Suppressor macrophage treated with lipopolysaccharide for 4 hours (primary cell): ENCODE data around the gene SLIT3.

Experiments used
- DNase-seq: peaks from one replicate; pipeline ENCODE4 v3.0.0-alpha.2; 2020

Gene SLIT3

GRCh38 chr5:168844016-168844921 lies 456.7 kb downstream of the SLIT3 start:
- no peak for DNase-seq

- peak; percentile 9 for DNase-seq
Observed at GRCh38 chr5:168843277-168844015, 457.5 kb downstream of the SLIT3 start.

DNA sequence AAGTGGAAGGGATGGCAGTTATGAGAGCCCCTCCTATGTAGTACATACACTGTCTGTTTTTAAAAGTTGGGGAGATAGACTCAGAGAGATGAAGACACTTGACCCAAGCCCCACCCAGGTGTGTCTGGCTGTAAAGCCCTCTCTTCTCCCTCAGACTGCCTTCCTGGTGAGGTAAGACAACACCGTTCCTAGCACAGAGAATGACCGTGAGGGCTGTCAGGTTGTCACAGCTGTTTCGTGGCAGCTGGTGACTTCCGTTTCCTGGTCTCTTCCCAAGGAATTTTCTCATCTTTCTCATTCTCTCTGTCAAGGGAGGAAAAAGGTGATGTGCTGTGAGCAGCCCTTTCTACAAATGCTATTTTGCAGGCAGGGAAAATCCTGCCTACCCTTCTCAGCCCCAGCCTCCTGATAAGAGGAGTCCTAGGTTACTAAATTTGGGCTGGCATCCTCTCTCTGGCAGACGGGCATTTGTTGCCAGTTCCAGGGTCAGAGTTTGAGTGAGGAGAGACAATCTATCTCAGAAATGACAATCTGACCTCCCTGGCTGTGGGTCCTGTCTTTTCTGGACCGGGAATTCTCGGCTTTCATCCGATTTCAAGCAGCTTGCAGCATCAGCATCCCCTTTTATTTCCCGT lies 458.3 kb downstream of the SLIT3 start:
- DNase-seq: no peak

DNA sequence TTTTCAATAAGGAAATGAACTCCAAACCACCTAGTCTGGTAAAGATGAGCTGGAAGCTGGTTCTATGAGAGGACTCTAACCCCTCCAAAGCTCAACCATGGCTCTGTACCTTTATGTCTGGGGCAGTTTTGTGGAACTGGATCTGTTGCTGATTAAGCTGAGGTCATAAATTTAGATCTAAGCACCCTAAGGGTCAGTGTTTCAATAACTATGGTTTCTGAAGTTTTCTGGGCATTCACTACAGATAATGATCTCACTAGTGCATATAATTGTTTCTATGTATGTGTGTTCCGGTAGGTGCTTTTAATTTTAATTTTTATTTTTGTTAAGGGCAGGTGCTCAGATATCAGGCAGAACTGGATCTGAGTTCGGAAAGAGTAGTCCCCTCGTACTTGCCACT lies 463.1 kb downstream of the SLIT3 start:
- DNase-seq: no peak

- no peak for DNase-seq
Observed at GRCh38 chr5:168836603-168837231, 464.2 kb downstream of the SLIT3 start.

GRCh38 chr5:168833936-168834335 lies 467.0 kb downstream of the SLIT3 start:
- DNase-seq: no peak

GRCh38 chr5:168833383-168833782 lies 467.6 kb downstream of the SLIT3 start:
- DNase-seq: no peak

DNA sequence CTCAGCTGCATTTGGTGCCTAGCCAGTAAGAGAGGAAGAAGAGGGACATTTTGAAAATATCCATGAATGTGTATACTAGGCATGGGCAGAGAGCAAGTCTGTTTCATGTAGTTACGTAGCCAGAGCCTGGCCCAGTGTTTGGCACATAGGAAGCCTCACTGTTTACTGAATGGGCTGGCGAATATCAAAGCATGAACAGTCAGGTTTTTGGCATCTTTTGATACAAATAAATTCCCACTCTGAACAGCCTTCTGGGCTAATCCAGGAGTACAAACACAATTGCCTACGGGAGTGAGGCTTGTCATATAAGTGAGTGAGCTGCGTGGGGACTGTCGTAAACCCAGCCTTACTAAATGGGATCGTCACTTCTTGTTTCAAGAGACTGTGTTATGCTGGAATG lies 468.6 kb downstream of the SLIT3 start:
- DNase-seq: no peak

DNA sequence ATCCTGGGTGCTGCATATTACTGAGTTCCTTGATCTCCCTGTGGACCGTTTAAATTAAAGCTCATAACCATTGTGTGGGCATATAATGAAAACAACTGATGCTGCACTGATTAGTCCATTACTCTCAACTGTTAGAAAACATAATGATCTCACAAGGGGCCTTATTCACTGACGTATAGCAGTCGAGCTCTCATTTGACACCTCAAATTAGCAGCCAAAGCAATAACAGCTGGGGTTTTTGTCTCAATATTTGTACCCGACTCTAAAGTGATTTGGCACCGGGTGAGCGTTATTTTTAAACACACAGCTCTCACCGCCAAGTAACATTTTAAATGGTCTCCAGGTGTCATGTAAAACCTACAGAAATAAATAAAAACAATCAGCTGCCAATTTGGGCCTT lies 469.6 kb downstream of the SLIT3 start:
- no peak for DNase-seq

GRCh38 chr5:168830833-168831232 lies 470.1 kb downstream of the SLIT3 start:
- DNase-seq: no peak

- DNase-seq: no peak
Observed at GRCh38 chr5:168829922-168830417, 471.0 kb downstream of the SLIT3 start.

- no peak for DNase-seq
Observed at GRCh38 chr5:168829044-168829443, 471.9 kb downstream of the SLIT3 start.

DNA sequence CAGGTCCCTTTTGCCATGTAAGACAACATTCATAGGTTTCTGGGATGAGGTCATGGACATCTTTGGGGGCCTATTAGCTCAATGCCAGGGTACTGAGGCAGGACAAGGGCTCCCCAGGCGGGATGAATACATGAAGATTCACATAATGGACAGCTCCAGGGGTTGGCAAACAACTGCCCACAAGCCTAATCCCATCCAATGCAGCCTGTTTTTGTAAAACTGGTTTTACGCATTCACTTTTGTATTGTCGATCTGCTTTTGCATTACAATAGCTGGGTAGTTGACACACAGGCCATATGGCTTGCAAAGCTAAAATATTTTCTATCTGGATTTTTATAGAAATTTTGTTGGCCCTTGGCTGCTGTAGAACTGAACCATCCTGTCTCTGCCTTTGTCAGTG lies 473.3 kb downstream of the SLIT3 start:
- DNase-seq: no peak

DNA sequence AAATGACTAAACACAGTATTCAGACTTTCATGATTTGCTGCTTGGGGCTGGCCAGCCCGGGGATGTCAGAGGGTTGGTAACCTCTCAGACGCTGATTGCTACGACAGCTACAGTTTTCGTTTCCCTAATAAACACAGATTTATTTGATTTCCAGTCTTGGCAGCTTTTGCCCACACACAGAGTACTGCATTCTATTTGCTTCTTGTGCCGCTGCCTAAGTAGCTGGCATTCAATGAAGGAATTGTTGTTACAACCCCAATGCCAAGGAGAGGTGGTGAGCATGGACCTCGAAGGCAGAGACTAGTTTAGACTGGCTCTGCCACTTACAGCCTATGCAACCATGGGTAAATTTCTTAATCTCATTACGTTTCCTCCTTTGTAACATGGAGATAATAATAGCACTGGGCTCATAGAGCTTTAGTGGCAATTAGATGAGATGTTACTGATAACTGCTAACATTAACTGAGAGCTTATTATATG lies 474.7 kb downstream of the SLIT3 start:
- DNase-seq: no peak

GRCh38 chr5:168822745-168823281 lies 478.1 kb downstream of the SLIT3 start:
- DNase-seq: no peak

GRCh38 chr5:168822248-168822744 lies 478.6 kb downstream of the SLIT3 start:
- no peak for DNase-seq

- DNase-seq: no peak
Observed at GRCh38 chr5:168820874-168821273, 480.1 kb downstream of the SLIT3 start.

DNA sequence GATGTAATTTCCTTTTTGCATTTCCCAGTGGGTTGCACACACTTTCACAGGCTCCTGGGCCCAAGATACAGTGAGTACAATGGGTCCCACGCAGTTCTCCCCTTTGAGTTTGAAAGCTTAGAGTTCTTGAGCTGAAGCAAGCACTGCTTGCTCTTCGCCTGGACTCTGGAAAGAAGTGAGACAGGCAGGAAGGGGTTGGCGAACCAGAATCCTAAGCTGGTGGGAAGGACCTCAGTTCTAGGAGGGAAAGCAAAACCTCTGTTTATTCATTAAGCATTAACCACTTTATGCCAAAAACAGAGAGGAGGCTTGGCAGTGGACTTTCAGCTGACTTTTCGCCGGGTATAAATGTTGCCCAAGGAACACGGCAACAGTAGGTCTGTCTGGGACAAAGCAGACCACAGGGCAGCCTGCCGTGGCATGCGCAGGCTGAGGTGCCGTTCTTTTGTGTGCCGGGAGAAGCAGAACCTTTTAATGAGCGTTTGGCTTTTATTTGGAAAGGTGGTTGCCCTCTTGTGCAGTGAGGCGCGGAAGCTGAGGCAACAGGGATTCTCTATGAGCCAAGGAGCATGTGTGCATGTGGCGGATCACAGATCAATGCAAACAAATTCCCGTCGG lies 481.8 kb downstream of the SLIT3 start:
- DNase-seq: no peak

DNA sequence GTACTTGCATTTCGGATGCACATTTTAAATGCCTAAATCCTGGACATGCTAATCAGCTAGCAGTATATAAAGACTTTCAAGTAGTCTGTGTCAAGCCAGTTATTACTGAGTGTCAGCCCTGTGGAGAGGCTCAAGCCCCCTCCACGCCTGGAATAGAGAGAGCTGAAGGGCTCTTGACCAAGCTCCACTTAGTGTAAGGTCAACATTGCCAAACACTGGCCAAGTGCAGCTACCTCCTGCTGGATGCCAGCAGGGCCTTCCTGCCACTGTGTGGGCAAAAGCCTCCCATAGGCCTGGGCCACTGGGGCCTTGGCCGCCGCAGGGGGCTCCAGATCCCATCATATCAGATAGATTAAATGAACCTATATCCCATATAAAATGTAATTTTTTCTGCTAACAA lies 482.4 kb downstream of the SLIT3 start:
- no peak for DNase-seq

DNA sequence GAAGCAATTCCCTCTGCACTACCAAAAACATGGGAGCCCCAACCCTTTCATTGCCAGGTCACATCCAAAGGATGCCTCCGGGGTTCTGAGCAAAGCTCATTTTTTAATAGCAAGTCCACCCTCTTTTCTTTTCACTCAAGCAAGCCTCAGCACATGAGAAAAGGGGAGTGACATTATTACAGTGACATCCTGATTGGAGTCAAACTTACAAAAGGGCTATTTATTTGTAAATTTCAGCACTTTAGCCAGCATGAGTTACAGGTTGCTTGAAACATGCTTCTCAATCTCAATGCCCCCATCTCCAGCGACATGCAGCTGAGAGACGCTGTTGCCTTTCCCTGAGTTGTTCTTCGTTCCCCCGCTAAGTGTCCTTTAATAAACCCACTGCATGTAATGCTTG lies 483.3 kb downstream of the SLIT3 start:
- no peak for DNase-seq

GRCh38 chr5:168816661-168817060 lies 484.3 kb downstream of the SLIT3 start:
- DNase-seq: no peak
